Eye (tissue), 1 donor: ENCODE measurements around the gene MAPT.
"Not testable (repeated sequence)": the region's sequence is repeated elsewhere in the genome, so short reads cannot be mapped to it uniquely, and the experiment has no call there.

Experiments
- DNase-seq: peaks from one replicate; pipeline ENCODE4 v3.0.0-alpha.2; 2015

The MAPT gene

GRCh38 chr17:46019408-46019925 lies 125.1 kb downstream of the MAPT start:
- DNase-seq, result not testable (repeated sequence)

GRCh38 chr17:46020023-46020761 lies 125.8 kb downstream of the MAPT start:
- DNase-seq, result no peak

- DNase-seq, result no peak
Measured at GRCh38 chr17:46020998-46021397, 126.6 kb downstream of the MAPT start.

- DNase-seq, result not testable (repeated sequence)
Measured at GRCh38 chr17:46023366-46023765, 129.0 kb downstream of the MAPT start.

GRCh38 chr17:46023783-46024388 lies 129.5 kb downstream of the MAPT start:
- DNase-seq, result peak; percentile 37

- DNase-seq, result no peak
Measured at GRCh38 chr17:46024590-46024989, 130.2 kb downstream of the MAPT start.

- no peak for DNase-seq
Measured at GRCh38 chr17:46025060-46025459, 130.7 kb downstream of the MAPT start.

GRCh38 chr17:46025510-46026165 lies 131.3 kb downstream of the MAPT start:
- no peak for DNase-seq

- DNase-seq, result no peak
Measured at GRCh38 chr17:46026166-46027047, 132.1 kb downstream of the MAPT start.

- DNase-seq, result no peak
Measured at GRCh38 chr17:46027048-46027975, 133.0 kb downstream of the MAPT start.

- DNase-seq, result no peak
Measured at GRCh38 chr17:46027976-46028325, 133.6 kb downstream of the MAPT start.

- no peak for DNase-seq
Measured at GRCh38 chr17:46028374-46028773, 134.0 kb downstream of the MAPT start.

GRCh38 chr17:46028981-46029565 lies 134.7 kb downstream of the MAPT start:
- DNase-seq, result no peak

- DNase-seq, result no peak
Measured at GRCh38 chr17:46029627-46030026, 135.3 kb downstream of the MAPT start.

GRCh38 chr17:46030752-46031151 lies 136.4 kb downstream of the MAPT start:
- no peak for DNase-seq

GRCh38 chr17:46031440-46031839 lies 137.1 kb downstream of the MAPT start:
- DNase-seq, result no peak

GRCh38 chr17:46031920-46032319 lies 137.6 kb downstream of the MAPT start:
- no peak for DNase-seq

- no peak for DNase-seq
Measured at GRCh38 chr17:46032909-46033308, 138.6 kb downstream of the MAPT start.

GRCh38 chr17:46033392-46033791 lies 139.0 kb downstream of the MAPT start:
- DNase-seq, result no peak

GRCh38 chr17:46035112-46035818 lies 140.9 kb downstream of the MAPT start:
- DNase-seq, result no peak

GRCh38 chr17:46036491-46036890 lies 142.1 kb downstream of the MAPT start:
- DNase-seq, result no peak
